NT2/D1 (cell line): Measurements from ENCODE around the gene KREMEN2.

ENCODE experiments used
- SUZ12 ChIP-seq: IDR thresholded peaks from 2 replicates; pipeline ENCODE4 v1.6.1; 2011; ENCODE audit not compliant: insufficient read length, insufficient read depth; ENCODE audit errors: extremely low read depth
- YY1 ChIP-seq: IDR thresholded peaks from 2 replicates; pipeline ENCODE4 v1.6.1; 2011; ENCODE audit not compliant: insufficient read length, insufficient read depth
- ZNF274 ChIP-seq: IDR thresholded peaks from 2 replicates; pipeline ENCODE4 v1.6.1; 2011; ENCODE audit warnings: mild to moderate bottlenecking, low read depth, low read length

DNA sequence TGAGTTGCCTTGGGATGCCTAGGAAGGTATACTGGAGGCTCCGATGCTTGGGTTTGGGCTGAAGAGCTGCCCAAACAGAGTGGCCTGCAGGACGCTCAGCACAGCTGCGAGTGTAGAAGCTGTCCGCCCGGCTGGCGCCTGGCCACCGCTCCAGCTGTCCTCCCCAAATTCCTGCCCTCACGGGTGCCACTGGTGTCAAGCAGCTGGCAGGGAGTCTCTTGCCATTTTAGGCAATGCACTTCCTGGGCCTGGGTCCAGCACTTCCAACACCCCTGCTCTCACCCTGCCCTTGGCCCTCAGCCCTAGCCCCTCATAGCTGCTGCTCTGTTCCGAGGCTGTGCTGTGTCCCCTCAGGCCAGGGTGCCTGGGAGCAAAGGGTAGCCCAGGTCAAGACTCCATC is 21.4 kb downstream of the KREMEN2 start:
- TF ChIP-seq ZNF274 = no peak
- no peak for TF ChIP-seq YY1
- TF ChIP-seq SUZ12 = no peak
